Muscle layer of duodenum (tissue), 2 donors: ENCODE measurements around the gene RTN4R.

Experiments
- H3K27ac ChIP-seq: one replicate; pipeline ENCODE4 v1.7.0; 2013; ENCODE audit warnings: mild to moderate bottlenecking, low read length
- H3K27me3 ChIP-seq: one replicate; pipeline ENCODE4 v1.7.0; 2013; ENCODE audit warnings: low read depth, mild to moderate bottlenecking, control low read depth, low read length
- H3K36me3 ChIP-seq, 2 donors: one replicate each; pipeline ENCODE4 v1.7.0; 2013; ENCODE audit warnings: low read length in 2 of 2, control low read depth in 1 of 2, mild to moderate bottlenecking in 1 of 2; ENCODE audit not compliant: insufficient read depth in 2 of 2, control insufficient read depth in 1 of 2
- H3K4me1 ChIP-seq, 2 donors: one replicate each; pipeline ENCODE4 v1.7.0; 2013; ENCODE audit warnings: low read length in 2 of 2, mild to moderate bottlenecking in 2 of 2, control low read depth in 1 of 2, moderate library complexity in 1 of 2; ENCODE audit not compliant: insufficient read depth in 2 of 2, control insufficient read depth in 1 of 2
- H3K4me3 ChIP-seq, 2 donors: one replicate each; pipeline ENCODE4 v1.7.0; 2013; ENCODE audit warnings: low read length in 2 of 2, low read depth in 1 of 2, mild to moderate bottlenecking in 1 of 2
- H3K9me3 ChIP-seq, 2 donors: one replicate each; pipeline ENCODE4 v1.7.0; 2013; ENCODE audit warnings: low read length in 2 of 2, control low read depth in 1 of 2, mild to moderate bottlenecking in 1 of 2; ENCODE audit not compliant: control insufficient read depth in 1 of 2
- donor health status: healthy.

The RTN4R gene

DNA sequence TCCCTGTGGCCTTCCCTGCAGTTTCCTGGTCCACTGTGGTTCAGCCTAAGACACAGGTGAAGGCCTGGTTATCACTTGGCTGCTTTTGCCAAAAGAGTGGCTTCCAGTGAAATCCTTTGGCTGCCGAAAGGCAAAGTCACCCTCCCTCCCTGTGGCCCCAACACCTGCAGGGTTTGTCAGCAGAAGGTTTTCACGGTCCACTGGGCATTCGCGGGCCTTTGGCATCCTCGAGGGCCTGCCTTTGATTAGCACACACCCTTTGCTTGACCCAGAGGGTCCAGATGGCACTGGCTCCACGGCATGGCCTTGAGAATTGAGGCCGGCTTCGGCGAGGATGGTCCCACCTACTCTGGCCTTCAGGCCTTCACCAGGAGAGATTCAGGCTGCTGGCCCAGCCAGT lies 35.3 kb downstream of the RTN4R start:
- no peaks in the 10 kb centered on the region for H3K4me1 ChIP-seq
- H3K27ac ChIP-seq: no peak overlapping the region
- no peaks in the 10 kb centered on the region for H3K36me3 ChIP-seq
- no peaks in the 10 kb centered on the region for H3K9me3 ChIP-seq
- H3K4me3 ChIP-seq: no peak overlapping the region
- H3K27me3 ChIP-seq: no peaks in the 10 kb centered on the region

DNA sequence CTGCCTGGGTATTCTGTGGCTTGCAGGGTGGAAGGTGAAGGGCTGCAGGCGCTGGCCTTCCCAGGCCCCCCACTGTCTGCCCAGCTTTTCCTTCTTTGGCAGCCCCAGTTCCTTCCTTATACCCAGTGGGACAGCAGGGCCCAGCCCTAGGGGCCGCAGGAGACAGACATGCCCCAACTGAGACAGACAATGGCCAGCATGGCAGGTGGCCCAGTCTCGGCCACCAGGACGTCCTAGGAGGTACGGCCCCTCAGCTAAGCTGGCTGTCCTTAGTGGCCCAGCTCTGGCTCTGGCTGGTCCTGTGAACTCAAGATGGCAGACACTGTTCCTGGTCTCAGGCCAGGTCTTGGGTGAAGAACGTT lies 35.9 kb downstream of the RTN4R start:
- no peaks in the 10 kb centered on the region for H3K4me1 ChIP-seq
- H3K27ac ChIP-seq: no peak overlapping the region
- no peaks in the 10 kb centered on the region for H3K27me3 ChIP-seq
- H3K4me3 ChIP-seq: no peak overlapping the region
- H3K9me3 ChIP-seq: no peaks in the 10 kb centered on the region
- no peaks in the 10 kb centered on the region for H3K36me3 ChIP-seq

DNA sequence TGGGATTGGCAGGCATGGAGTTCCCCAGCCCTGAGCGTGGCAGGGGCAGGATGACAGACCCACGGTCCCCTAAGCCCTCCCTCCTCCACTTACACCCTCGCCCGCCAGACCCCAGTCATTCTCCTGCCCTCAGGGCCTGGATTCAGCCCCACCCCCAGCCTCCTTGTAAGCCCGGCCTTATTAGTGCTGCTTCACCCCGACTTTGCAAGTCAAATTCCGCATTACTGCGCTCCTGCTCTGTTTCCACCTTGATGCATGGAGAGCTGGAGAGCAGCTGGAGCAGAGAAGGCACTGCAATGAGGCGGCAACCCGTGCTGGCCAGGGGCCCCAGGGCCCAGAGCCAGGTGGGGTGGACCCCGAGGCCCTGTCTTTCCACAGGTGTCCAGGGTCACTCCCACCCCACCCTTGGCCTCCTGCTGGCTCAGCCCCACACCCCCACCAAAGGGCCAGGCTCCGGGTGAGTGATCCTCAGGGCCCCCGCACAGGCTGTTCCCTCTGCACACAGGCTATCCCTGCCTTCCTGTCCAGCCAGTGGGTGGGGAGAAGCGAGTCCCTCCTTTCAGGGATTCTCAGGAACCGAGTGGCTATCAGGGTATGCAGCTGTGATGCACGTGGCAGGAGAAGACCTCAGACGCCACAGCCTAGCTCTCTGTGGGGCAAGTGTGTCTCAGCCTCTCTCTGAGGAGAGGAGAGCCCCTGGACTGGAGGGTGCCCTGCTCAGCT lies 36.4 kb downstream of the RTN4R start:
- Histone ChIP-seq H3K4me3 (no peak overlapping the region), H3K27me3 (no peaks in the 10 kb centered on the region), H3K36me3 (no peaks in the 10 kb centered on the region), H3K9me3 (no peaks in the 10 kb centered on the region), H3K27ac (no peak overlapping the region), H3K4me1 (no peaks in the 10 kb centered on the region)

DNA sequence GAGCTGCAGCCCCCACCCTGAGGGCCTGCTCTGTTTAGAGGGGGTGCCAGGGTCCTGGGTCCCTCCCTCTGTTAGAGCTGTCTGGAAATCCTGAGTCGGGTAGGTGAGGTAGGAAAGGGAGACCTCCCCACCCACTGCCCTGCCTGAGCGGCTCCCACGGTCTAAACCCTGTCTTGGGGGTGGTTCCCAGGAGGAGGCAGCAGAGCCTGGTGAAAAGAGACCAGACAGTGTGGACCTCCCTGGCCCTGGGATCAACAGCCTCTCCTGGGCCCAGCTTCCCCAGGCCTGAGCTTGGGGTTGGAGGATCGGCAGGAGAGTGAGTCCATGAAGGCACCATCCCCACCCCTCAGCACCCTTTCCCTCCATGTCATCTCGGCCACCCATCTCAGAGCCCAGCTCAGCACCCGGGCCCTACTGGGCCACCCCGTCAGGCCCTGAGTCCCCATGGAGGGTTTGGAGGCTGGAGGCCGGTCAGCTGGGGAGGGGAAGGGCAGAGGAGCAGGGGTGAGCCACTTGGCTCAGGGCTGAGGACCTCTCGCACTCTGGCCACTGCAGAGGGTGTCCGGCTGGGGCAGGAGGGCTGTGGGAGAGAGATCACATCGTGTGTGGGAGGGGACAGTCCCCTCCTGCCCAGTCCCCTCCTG lies 37.2 kb downstream of the RTN4R start:
- Histone ChIP-seq H3K36me3 (no peaks in the 10 kb centered on the region), H3K4me3 (no peak overlapping the region), H3K27ac (no peak overlapping the region), H3K27me3 (no peaks in the 10 kb centered on the region), H3K4me1 (no peaks in the 10 kb centered on the region), H3K9me3 (no peaks in the 10 kb centered on the region)

DNA sequence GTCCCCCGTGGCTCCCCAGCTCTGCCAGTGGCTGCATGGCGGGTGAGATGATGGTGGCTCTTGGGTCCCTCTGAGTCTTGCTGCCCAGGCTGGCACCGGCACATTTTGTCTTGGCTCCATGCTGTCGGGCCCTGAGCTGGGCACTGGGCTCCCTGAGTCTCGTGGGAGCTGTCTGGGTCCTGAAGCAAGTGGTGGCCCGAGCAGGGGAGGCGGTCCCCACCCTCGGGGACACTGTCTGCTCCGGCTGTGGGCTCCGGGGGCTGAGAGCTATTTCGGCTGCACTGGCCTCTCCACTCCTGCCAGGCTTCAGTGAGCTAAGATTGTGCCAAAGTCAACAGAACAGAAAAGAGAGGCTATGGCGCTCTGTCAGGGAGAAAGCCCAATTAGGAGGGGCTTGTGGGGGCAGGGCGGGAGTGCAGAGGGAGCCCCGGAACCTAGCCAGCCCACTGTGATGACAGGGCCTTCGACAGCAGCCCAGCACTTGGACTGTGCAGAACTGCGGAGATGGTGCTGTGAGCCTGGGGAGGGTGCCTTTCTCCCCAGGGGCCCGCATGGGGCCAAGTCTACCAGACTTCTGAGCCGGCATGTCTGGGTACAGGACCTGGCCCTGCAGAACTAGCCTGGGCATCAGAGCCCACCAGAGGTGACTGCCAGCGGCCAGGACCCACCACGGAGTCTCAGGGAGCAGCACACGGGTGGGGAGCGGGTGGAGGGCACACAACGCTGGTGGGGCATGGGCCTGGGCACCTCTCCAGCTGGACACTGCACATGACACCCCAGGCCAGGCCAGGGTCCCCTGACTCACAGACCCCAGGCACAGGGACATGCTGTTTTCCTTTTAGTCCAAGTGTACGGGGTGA lies 38.0 kb downstream of the RTN4R start:
- no peak overlapping the region for H3K4me3 ChIP-seq
- no peaks in the 10 kb centered on the region for H3K4me1 ChIP-seq
- no peaks in the 10 kb centered on the region for H3K27me3 ChIP-seq
- H3K27ac ChIP-seq: no peak overlapping the region
- no peaks in the 10 kb centered on the region for H3K9me3 ChIP-seq
- no peaks in the 10 kb centered on the region for H3K36me3 ChIP-seq

DNA sequence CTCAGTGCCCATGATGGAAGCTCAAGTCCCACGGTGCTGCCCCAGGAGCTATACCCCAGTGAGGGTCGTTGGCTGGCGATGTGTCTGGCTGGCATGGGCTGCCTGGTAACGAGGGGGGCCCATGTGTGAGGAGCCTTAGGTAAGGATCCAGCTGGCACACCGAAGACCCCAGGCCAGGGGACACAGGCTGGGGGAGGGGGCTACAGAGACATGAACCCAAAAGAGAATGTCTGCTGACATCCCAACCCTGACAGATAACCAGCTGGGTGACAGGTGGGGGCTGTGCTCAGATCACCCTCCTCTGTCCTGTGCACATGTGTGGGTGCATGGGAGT lies 39.2 kb downstream of the RTN4R start:
- no peaks in the 10 kb centered on the region for H3K36me3 ChIP-seq
- H3K4me3 ChIP-seq: no peak overlapping the region
- no peak overlapping the region for H3K27ac ChIP-seq
- H3K4me1 ChIP-seq: no peaks in the 10 kb centered on the region
- H3K27me3 ChIP-seq: no peaks in the 10 kb centered on the region
- H3K9me3 ChIP-seq: no peaks in the 10 kb centered on the region

DNA sequence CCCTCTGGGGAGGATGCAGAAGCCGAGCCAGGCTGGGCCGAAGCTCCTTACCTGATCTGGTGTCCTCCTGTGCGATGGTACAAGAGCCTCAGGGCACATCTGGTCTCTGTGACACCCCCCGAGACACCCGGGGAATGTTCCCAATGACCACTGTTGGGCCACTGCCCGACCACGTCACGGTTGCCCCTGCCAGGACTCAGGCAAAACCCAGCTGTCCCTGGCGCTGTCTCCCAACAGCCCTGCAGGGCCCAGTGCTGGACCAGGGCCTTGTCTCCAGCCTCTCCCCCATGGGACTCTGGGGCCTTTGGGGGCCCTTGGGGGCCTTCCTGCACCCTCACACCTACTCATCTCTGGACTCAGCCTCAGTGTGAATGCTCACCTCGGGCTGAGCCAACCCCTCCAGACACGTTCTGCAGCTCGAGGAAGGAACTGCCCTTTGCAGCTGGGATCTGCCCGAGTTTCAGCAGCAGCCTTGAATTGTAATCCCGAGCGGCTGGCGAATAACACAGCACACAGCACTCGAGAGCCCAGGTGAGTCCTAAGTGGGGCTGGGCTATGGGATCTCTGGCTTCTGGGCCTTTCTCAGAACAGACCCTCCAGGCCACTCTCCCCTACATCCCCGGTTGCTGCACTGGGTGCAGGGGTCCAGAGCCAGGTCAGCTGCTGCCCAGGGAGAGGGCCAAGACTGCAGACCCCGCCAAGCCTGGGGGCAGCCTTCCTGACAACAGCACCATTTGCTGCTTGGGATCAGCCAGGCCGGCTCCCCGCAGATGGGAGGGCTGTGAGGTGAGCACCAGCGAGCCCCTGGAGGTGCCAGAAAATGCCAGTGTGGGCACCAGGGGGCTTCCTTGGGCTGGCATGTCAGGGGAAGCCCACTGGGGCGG lies 39.8 kb downstream of the RTN4R start:
- H3K36me3 ChIP-seq: no peaks in the 10 kb centered on the region
- H3K27ac ChIP-seq: no peak overlapping the region
- no peaks in the 10 kb centered on the region for H3K4me1 ChIP-seq
- no peaks in the 10 kb centered on the region for H3K9me3 ChIP-seq
- no peak overlapping the region for H3K4me3 ChIP-seq
- no peaks in the 10 kb centered on the region for H3K27me3 ChIP-seq

DNA sequence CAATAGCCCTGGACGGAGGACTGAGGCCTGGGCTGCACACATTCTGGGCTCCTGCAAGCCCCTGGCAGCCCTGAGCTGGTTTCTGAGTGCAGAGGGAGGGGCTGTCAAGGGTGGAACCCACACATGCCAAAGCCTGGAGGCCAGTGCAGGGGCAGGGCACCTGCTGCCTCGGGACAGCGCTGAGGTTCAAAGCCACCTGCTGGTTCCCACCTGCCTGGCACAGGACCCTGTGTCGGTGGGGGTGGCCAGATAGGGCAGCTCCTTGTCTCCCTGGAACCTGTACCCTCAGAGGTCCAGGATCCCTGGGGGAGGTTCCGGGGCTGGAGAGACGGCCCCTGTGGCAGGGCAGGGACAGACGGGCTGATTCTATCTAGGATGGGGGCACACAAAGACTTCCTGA lies 40.8 kb downstream of the RTN4R start:
- H3K4me1 ChIP-seq: no peaks in the 10 kb centered on the region
- no peak overlapping the region for H3K27ac ChIP-seq

DNA sequence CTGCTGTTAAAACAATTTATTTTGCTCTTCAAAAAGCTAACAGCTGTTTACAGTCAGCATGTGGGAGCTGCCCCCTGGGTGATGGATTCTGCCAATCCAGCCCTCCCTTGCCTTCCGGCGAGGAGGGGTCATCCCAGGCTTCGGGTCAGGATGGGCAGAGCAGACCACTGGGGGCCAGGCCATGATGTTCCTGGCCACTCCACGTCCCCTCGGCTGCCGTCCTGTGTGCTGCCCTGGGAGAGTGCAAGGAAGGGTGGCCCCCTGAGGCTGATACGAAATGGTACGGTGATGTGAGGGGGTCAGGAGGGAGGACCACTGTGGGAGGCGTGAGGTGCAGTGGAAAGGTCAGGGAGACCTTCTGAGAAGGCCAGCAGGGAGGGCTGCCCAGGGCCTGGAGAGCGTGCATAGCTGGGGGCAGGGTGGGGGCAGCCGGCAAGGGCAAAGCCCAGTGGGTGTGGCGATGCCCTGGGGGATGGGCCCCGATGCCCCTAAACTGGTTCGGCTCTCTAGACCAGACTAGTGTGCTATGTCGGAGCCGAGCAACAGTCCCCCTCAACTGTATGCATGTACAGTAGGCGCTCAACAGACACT lies 41.3 kb downstream of the RTN4R start:
- H3K4me1 ChIP-seq: no peaks in the 10 kb centered on the region
- no peak overlapping the region for H3K4me3 ChIP-seq
- H3K27ac ChIP-seq: no peak overlapping the region
- no peaks in the 10 kb centered on the region for H3K9me3 ChIP-seq
- no peaks in the 10 kb centered on the region for H3K27me3 ChIP-seq
- no peaks in the 10 kb centered on the region for H3K36me3 ChIP-seq

More for the DNA sequence above, 40.8 kb downstream of the RTN4R start:
- Histone ChIP-seq H3K4me3 (no peak overlapping the region), H3K36me3 (no peaks in the 10 kb centered on the region), H3K9me3 (no peaks in the 10 kb centered on the region), H3K27me3 (no peaks in the 10 kb centered on the region)

DNA sequence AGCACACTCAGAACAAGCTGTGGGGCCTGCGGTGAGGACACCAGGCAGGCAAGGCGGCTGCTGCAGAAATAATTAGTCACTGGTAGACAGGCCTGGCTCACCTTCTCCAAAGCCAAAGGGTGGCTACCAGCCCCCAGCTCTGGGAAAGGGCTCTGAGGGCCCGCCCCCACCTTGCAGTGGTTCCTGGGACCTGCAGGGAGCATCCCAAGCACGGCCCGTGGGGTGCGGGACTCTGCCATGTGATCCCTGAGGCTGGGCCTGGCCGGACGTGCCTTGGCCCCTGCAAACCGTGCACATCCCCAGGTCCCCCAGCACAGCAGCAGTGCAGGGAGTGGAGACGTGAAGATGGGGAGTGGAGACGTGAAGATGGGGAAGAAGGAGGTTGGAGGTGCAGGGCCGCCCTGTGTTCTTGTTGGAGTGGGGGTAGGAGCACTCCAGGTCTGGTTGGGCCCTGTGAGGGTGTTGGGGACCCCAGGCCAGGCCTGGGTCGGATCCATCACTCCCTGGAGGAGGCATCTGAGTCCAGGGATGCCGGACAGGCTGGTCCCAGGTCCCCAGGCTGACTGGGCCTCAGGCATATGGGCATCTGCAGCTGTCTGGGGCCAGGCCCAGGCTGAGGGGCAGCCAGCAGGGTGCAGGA lies 41.9 kb downstream of the RTN4R start:
- Histone ChIP-seq H3K9me3 (no peaks in the 10 kb centered on the region), H3K4me3 (no peak overlapping the region), H3K4me1 (no peaks in the 10 kb centered on the region), H3K27me3 (no peaks in the 10 kb centered on the region), H3K36me3 (no peaks in the 10 kb centered on the region), H3K27ac (no peak overlapping the region)
